ENCODE data around the gene UGT2A2.

The UGT2A2 gene

GRCh38 chr4:69617083-69617694, 22.3 kb downstream of the UGT2A2 start:
- ChIA-PET CTCF (interaction anchor here (0.5 to 1.4 kb wide), 6 partner anchors 35 to 1241 kb away, joined by 3 to 9 read pairs (median 3); no protein-coding TSS in a partner anchor), POLR2A (ENCODE audit: low non-redundant PET) (no interaction called here)
- peak; percentile 38 for DNase-seq (ENCODE audit: low spot score)
- TF ChIP-seq CTCF (conservative IDR thresholded peaks at IDR 0.05; ENCODE audit: low read depth) = peak; percentile 65
- no peak overlapping the region for H3K27ac ChIP-seq

- ChIA-PET POLR2A (ENCODE audit: low non-redundant PET) (no interaction called here), CTCF (no interaction called here)
These were observed 29.0 kb downstream of the UGT2A2 start for GRCh38 chr4:69610484-69610883.

GRCh38 chr4:69601065-69601464, 38.4 kb downstream of the UGT2A2 start:
- ChIA-PET CTCF (no interaction called here), POLR2A (ENCODE audit: low non-redundant PET) (no interaction called here)
- no peak overlapping the region for H3K27ac ChIP-seq
- TF ChIP-seq CTCF (conservative IDR thresholded peaks at IDR 0.05; ENCODE audit: low read depth) = no peak
- DNase-seq (ENCODE audit: low spot score) = no peak

More at GRCh38 chr4:69610484-69610883, 29.0 kb downstream of the UGT2A2 start:
- no peak for DNase-seq (ENCODE audit: low spot score)
- no peak for TF ChIP-seq CTCF (conservative IDR thresholded peaks at IDR 0.05; ENCODE audit: low read depth)
- H3K27ac ChIP-seq = no peak overlapping the region

- CTCF ChIA-PET = no interaction called here
- no peak overlapping the region for H3K27ac ChIP-seq
- no peak for DNase-seq (ENCODE audit: low spot score)
- POLR2A ChIA-PET (ENCODE audit: low non-redundant PET) = no interaction called here
- TF ChIP-seq CTCF (conservative IDR thresholded peaks at IDR 0.05; ENCODE audit: low read depth) = no peak
These were observed 39.4 kb downstream of the UGT2A2 start for GRCh38 chr4:69600013-69600412.

- POLR2A ChIA-PET (ENCODE audit: low non-redundant PET) = no interaction called here
- no peak for TF ChIP-seq CTCF (conservative IDR thresholded peaks at IDR 0.05; ENCODE audit: low read depth)
- DNase-seq (ENCODE audit: low spot score) = no peak
- no peak overlapping the region for H3K27ac ChIP-seq
- CTCF ChIA-PET = interaction anchor here (0.6 kb wide), 1 partner anchor 355 kb away, joined by 8 read pairs; no protein-coding TSS in a partner anchor
These were observed 45.1 kb downstream of the UGT2A2 start for GRCh38 chr4:69594382-69594781.

- no peak for TF ChIP-seq CTCF (conservative IDR thresholded peaks at IDR 0.05; ENCODE audit: low read depth)
- ChIA-PET POLR2A (ENCODE audit: low non-redundant PET) (no interaction called here), CTCF (no interaction called here)
- no peak for DNase-seq (ENCODE audit: low spot score)
- H3K27ac ChIP-seq = no peak overlapping the region
These were observed 48.1 kb downstream of the UGT2A2 start for GRCh38 chr4:69591364-69591763.

Measured in RWPE1 (cell line).